GM18517 (cell line): ENCODE measurements around the gene SND1.

Experiments
- ATAC-seq: cut with Tn5 transposase; IDR thresholded peaks from one replicate; pipeline ENCODE4 v1.9.1; 2021; ENCODE audit warnings: mild to moderate bottlenecking, moderate library complexity; ENCODE audit not compliant: unreplicated experiment

SND1 gene

DNA sequence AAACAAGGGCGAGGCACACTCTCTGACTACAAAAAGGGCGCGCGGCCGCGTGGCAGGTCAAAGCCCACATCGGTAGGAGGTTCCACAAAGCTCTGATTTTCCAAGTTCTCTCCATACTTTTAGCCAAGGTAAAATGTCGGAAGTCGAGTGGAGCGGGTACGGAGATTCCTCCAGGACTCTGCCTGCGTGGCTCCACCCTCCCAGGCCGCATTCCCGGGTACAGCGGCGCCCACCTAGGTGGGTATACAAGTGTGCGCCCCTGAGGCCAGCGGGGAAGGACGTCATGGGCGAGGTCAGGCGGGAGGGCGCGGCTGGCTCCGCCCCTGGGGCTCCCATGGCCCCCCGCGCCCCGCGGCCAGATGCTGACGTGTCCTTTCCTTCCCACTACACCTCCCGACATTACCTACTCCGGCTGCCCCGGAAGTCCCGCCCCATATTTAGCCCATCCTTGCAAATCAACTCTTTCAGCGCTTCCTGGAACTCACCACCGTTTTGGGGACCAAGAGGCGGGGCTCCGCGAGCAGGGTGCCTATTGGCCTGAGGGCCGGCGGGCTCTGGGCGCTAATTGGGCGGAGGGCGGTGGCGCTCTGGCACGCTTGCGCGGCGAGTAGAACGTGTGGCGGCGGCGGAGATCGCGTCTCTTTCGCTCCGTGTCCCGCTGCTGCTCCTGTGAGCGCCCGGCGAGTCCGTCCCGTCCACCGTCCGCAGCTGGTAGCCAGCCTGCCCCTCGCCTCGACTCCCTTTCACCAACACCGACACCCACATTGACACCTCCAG is at the start of gene SND1:
Gene SND1, plus strand, starts transcription at position 639 of the 777 bp plus-strand sequence. CDS start 180 bp downstream, outside the sequence.
- peak; percentile 96 for ATAC-seq

DNA sequence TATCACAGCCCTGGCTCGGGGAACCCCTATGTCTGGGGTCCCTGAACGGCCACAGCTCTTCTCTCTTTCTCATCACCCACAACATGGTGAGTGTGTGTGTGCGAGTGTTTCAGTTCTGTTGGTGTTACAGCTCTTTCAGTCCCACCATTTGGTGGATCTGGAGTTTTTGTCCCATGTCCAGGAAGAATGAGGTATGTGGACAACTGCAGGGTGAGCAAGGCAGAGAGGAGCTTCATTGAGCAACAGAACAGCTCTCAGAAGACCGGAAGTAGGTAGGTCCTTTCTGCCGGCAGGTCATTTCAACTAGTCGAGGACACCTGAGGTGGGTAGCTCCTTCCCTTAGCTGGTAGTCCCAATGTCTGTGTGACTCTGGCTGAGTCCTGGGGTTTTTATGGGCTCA is 43.5 kb upstream of the SND1 start:
- no peak for ATAC-seq

DNA sequence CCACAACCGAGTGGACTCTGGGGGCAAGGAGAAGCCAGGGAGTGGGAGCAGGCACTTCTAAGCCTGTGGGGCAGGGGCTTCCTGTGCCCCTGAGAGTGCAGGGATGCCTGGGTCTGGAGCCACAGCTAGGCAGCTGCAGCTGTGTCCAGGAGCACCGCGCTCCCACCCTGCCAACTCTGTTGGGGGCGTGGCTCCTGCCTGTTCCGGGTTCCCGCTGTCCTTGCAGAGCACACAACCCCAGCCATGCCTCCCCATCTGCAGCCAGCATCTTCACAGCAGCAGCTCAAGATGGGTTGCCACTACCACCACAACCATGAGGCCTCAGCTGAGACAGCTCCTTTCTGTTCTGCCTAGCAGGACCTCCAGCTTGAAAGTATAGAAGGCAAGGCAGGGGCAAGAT is 42.7 kb upstream of the SND1 start:
- ATAC-seq: no peak

DNA sequence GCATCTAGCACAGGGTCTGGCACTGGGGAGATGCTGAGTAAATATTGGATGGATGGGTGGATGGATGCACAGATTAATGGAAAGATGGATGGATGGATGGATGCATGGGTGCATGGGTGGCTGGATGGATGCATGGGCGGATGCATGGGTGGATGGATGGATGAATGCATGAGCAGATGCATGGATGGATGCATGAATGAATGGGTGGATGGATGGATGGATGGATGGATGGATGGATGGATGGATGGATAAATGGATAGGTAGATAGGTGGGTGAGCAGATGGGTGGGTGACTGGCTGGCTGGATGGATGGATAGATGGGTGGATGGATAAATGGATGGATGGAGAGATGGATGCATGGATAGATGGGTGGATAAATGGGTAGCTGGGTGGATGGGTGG is 39.7 kb upstream of the SND1 start:
- ATAC-seq: no peak

DNA sequence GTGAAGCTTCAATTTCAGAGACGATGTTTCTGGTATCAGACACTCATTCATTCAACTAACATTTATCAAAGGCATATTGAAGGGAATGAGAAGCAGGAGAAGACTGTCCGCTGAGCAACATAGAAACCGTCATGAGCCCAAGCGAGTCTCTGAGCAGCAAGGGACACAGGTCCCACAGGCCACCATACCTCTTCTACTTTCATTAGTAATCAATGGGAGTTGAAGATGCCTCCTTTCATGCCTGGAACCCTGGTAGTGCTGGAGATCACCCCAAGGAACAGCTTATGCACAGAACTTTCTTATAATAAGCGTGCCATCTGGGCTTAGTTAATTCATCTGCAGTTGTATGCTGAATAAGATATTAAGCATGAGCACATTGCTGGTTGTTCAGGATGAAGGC is 35.3 kb upstream of the SND1 start:
- ATAC-seq: no peak

DNA sequence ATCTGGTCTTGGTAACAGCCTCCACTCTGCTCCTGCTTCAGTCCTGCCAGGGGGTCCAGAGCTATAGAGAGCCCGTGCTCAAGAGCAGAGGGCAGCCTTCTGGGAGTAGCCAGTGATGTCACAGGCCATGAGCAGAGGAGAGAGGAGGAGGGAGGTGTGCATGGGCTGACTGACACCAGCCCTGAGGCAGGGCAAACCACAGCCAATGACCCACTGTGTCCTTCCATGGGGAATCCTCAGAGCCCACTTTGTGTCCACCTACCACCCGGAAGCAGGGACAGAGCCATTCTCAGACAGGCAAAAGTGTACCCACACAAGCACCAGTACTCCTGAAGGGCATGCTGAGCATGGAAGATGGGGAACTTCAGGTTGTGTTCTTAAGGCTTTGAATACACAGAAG is 34.0 kb upstream of the SND1 start, which contains the start of gene PAX4:
Gene PAX4, minus strand, starts transcription at position 101 of the 400 bp plus-strand sequence. CDS start 2,214 bp downstream, outside the sequence.
- no peak for ATAC-seq

DNA sequence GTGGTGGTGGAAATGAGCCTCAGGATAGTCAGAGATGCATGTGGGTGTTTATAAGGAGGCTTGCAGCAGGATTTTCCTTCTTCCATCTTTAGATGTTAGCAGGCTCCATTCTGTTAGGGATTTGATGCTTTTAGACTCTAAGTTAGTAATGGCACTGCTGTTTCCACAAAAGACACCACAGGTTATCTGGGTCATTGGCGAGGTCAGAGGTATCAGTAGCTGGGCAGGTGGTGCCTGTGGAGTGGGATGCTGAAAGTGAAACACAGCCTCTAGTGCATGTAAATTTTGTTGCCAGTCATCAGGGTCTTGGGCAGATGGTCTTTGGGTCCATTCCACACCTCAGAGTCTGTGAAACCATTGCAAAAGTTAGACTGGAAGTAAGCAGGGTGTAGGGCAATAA is 33.2 kb upstream of the SND1 start:
- ATAC-seq: no peak

DNA sequence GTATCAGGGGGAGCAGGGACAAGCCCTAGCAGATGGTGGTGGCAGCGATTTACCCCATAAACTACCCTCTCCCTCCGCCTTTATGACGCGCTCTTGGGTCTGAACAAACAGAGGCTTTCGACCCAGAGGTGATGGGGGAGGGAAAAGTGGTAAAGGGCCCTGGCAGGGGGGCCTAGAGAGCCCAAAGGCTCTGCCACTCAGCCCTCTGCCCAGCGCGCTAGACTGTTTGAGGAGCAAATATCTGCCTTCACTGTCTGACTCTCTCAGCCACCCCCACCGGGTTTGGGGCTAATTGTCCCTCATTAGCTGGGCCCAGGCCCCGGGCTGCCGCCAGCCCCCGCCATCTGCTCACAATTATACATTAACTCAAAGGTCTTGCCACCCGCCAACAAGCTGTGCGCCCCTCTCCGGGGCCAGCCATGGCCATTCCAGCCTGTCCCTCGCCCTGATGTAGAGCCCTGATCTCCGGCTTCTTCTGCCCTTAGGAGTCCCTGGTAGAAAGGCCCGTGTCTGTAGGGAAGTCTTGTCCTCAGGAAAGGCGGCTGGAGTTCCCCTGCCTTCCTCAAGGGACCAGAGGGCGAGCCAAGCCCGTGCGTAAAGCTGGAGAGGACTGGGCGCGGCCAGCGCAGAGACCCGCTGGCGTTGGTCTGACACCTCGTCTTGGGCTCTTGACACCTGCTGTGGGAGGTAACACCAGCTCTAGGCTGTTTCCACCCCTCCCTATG is 32.2 kb upstream of the SND1 start:
- no peak for ATAC-seq

DNA sequence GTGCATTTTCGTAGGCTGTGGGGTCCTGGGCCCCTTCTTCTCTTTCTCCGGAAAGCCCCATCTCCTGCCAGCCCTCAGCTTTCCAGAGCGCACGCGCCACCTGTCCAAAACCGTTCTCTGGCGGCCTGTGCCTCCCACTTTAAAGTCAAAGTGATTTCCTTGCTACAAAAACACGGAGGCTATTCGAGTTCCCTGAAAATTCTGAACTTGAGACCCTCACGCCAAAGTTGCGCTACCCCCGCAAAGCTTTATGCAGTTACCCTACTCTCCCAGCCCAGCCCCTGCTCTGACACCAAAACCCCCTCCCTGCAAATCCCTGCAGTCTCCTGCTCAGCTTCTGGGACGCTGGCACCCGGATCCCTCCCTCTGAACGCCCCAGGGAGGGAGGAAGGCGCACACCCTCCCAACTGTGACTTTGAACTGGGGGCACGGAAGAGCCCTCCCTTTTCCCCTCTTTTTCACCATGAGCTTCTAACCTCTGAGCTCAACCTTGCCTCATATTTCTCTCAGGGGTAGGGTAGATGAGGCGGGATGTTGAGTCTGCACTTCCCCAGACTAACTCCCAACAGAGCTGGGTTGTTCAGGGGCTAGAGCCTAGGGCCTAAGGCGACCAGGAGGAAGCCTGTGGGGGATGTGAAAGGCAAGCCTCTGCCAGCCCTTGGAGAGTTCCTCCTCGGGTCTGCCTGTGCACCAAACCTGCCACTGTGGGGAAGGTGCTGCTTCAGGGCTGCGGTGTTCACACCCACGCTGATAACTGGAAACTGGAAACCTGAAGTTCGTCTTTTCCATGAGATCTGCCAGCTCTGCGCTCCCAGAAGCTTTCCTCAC is 31.4 kb upstream of the SND1 start:
- no peak for ATAC-seq

DNA sequence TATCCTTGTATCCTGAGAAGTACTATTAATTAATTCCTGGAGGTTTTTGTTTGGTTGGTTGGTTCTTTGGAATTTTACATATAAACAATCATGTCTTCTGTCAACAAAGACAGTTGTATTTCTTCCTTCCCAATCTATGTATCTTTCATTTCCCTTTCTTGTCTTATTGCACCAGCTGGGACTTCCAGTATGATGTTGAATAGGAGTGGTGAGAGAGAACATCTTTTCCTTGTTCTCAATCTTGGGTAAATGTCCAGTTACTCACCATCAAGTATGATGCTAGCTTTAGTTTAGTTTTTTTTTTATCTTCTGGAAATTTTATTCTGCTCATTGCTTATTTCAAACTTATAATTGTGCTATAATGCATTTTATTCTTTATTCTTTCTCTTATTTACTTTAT is 26.7 kb upstream of the SND1 start:
- no peak for ATAC-seq

DNA sequence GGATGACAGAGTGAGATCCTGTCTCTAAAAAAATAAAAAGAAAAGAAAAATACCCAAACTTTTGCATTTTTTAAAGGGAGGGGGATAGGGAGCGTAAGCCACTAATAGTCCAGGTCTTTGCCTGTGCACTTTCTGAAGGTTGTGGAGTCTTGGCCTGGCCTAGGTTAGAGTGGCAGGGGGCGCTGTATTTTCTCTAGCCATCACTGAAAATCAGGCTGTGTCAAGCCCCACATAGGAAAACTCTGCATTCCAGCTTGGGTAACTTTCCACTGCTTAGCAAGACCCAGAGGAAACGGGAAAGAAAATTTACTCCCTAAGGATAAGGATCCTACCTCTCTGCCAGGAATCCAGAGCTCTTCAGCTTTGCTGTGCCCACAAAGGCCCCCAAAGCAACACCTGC is 23.5 kb upstream of the SND1 start:
- no peak for ATAC-seq

DNA sequence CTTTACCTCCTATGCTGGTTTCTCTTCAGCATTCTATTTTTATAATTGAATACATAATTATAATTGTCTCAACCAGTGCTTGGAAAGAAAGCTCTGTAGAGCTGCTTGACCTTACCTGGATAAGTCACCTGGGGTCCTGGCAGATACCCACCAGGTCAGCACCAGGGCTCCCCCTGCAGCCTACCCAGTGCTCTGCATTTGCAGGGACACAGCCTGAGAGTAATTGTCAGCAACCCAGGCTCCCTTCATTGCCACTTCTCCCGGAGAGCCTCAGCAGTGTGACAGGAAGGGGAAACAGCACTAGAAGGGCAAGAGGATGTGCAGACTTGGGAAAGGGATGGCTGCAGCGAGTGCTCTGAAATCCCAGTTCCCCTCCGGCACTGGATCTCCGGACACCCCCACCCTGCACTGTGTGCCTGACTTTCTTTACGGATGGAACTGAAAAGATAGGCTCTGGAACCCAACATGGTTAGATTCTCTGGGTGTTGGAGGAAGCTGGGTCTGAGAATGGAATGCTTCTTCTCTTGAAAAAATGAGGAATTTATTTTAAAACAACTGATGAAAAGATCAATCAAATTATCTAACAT is 22.6 kb upstream of the SND1 start:
- no peak for ATAC-seq

DNA sequence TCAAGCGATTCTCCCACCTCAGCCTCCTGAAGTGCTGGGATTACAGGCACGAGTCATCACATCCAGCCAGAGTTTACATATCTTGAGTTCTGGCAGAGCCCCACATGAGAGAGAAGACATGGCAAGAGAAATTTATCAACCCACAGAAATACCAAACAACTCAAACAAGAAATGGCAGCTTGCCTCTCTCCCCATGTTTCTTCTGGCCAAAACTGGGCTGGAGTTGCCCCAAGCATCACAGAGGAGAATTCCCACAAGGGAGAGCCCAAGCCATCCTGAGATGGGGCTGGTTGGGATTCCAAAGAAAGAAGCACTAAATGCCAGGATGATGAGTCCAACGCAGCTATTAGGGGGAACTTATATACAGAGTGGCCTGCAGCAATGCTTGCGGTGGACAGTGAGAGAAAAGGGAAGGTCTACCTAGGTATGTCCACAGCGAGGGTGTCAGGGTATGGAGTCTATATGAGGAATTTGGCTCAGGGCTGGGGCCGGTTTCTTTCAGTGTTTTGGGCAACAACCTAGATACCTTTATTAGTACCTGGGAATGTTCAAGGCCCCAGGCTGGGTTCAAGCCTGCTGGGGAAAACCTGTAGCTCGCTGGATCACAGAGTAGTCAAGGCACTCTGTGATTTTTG is 19.6 kb upstream of the SND1 start:
- ATAC-seq: no peak

DNA sequence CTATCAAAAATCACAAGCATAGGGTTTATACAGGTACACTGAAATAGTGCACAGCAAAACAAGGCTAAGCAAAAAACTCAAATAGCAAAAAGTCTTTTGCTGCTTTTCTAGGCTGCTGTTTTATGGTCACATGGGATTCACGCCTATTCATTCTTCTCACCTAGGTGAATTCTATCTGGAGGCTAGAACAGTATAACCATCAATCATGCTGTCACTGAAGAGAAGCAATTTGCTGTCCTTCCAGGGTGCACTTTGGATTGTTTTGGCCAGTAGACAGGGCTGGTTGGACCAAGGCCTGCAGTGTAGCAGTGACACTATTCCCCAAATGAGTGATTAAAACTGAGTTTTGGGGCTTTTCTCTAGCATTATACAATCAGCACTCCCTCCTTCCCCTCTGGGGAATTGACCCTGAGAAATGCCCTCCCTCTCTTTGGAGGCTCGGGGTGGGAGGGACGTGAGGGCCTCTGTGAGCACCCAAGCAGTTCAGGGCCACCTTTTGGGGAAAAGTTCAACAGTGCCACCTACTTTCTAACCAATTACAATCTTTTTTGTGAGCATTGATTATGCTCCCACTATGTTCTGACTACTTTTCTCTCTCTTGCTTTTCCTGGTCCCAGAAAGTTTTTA is 16.2 kb upstream of the SND1 start:
- no peak for ATAC-seq

DNA sequence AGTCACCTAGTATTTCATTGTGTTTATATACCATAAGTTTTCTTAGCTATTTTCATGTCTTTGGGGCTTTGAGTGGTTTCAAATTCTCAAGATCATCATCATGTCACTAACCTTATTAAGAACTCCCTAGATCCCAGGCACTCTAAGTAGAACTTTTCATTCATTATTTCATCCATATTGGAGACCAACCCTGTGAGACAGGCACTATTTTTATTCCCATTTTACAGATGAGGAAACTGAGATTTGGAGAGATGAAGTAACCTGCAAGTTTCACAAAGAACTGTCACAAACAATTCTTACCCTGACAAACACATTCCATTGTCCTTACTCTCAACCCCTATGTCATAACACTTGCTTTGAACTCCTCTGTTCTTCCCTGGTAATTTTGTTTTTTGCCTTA is 13.8 kb upstream of the SND1 start:
- ATAC-seq: no peak

DNA sequence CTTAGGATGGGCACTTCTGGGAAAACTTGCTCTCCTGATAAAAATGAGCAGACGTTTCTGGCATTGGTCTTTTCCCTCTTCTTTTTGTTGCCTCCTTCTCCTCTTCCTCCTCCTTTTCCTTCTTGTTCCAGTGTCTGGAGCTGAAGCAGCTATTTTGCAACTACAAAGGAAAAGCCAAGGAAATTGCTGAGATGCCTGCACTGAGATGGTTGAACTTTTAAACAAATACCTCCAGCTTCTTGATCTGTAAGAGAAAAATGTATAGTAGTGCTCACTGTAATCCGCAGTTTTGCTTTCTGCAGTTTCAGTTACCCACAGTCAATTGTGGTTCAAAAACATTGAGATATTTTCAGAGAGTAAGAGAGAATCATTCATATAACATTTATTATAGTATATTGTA is 7.5 kb upstream of the SND1 start:
- no peak for ATAC-seq

DNA sequence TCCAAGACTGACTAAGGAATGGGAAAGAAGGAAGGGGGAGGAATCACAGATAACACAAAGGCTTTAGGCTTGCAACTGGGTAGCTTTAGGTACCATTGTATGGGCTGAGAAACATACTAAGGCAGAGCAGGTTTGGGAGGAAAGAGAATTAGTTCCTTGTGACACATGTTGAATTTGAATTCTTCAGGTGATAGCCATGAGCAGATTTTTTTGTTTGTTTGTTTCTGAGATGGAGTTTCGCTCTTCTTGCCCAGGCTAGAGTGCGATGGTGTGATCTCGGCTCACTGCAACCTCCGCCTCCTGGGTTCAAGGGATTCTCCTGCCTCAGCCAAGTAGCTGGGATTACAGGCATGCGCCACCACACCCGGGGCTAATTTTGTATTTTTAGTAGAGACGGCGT is 4.4 kb upstream of the SND1 start:
- ATAC-seq: no peak

DNA sequence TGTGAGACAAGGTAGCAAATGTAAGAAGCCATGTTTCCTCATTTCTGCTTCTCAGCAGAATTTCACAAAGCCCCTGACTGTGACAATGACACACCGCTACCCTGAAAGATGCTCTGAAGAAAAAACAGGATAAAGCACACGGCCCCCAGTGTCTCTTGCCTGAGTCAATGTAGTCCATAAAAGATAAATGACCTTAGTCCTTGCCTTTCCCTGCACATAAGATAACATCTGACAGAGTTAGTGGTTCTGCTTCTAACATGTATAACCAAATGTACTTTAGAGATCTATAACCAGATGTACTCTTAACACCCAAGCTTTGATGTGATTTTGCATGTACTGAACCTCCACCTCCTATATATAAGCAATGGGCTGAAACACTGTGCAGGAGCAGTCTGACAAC is 3.0 kb upstream of the SND1 start:
- ATAC-seq: no peak

DNA sequence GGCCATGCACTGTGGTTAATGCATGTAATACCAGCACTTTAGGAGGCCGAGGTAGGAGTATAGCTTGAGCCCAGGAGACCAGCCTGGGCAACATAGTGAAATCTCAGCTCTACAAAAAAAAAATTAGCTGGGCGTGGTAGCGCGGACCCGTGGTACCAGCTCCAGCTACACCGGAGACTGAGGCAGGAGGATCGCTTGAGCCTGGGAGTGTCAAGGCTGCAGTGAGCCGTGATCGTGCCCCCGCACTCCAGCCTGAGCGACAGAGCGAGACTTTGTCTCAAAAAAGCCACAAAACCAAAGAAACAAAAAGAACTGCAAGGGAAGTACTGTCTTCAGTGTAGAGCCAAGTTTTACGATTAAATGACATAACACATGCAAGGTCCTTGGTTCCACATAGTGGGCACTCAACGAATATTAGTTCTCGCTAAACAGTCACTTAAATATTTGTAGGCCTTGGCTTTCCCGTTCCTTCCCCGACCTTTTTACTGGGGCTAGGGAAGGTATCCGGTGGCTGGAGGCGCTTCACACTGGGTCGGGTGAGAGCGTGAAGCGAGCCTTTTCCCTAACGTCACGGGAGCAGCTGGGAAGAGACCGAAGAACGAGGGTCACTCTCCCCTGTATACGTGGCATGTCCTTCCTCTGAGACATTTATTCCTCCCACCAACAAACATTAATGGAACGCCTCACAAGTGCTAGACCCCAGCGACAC is 993 bp upstream of the SND1 start:
- ATAC-seq: no peak
